Cardiac fibroblast (primary cell): ENCODE results near the gene NDRG3.

Source experiments
- DNase-seq, 2 donors: peaks; one replicate each; pipeline versions ENCODE4 v3.0.0 to v3.0.0-alpha.2; 2010; ENCODE audit warnings: low read depth in 2 of 2
- H3K4me3 ChIP-seq, 2 donors: replicated peaks in 1 of 2; 1 replicate in 1 of 2; 2 replicates in 1 of 2; pipeline ENCODE4 v1.5.1; 2011; ENCODE audit warnings: low read depth in 2 of 2, low read length in 2 of 2, mild to moderate bottlenecking in 2 of 2, moderate library complexity in 1 of 2
- CTCF ChIP-seq: IDR thresholded peaks from one replicate; pipeline ENCODE4 v1.5.1; 2011; ENCODE audit warnings: low read depth, mild to moderate bottlenecking, low read length, inconsistent platforms

NDRG3 gene

GRCh38 chr20:36777167-36777566 lies 31.3 kb upstream of the NDRG3 start:
- TF ChIP-seq CTCF = no peak
- H3K4me3 ChIP-seq = no peak overlapping the region
- DNase-seq = no peak

- H3K4me3 ChIP-seq = no peak overlapping the region
- DNase-seq = no peak
- TF ChIP-seq CTCF = no peak
These were observed 29.9 kb upstream of the NDRG3 start for GRCh38 chr20:36775826-36776225.

GRCh38 chr20:36775196-36775595 lies 29.3 kb upstream of the NDRG3 start:
- DNase-seq = no peak
- TF ChIP-seq CTCF = no peak

GRCh38 chr20:36773597-36774390 lies 27.9 kb upstream of the NDRG3 start, which contains the start of gene DSN1:
Gene DSN1 (minus strand): TSS chr20:36773763. CDS start chr20:36771458, 2,305 bp downstream.
- H3K4me3 ChIP-seq = peak within 1 kb of the TSS; percentile 76 to 91
- peak; percentile 64 for TF ChIP-seq CTCF
- DNase-seq = peak; percentile 98

More at GRCh38 chr20:36775196-36775595, 29.3 kb upstream of the NDRG3 start:
- no peak overlapping the region for H3K4me3 ChIP-seq

GRCh38 chr20:36773107-36773596 lies 27.3 kb upstream of the NDRG3 start:
- H3K4me3 ChIP-seq = peak overlapping the region; percentile 76 to 91
- no peak for DNase-seq
- no peak for TF ChIP-seq CTCF

- TF ChIP-seq CTCF = no peak
These were observed 24.8 kb upstream of the NDRG3 start for GRCh38 chr20:36770680-36771079.

More at GRCh38 chr20:36770680-36771079, 24.8 kb upstream of the NDRG3 start:
- no peak for DNase-seq
- no peak overlapping the region for H3K4me3 ChIP-seq
